Fibroblast of pulmonary artery (primary cell): ENCODE data around the gene GDF15.
"Not testable (repeated sequence)": the region's sequence is repeated elsewhere in the genome, so short reads cannot be mapped to it uniquely, and the experiment has no call there.

ENCODE experiments used
- DNase-seq: peaks from one replicate; pipeline ENCODE4 v3.0.0-alpha.2; 2010; ENCODE audit warnings: low read depth
- H3K4me3 ChIP-seq: replicated peaks from 2 replicates; pipeline ENCODE4 v1.5.1; 2011; ENCODE audit warnings: low read depth, mild to moderate bottlenecking, control low read depth, low read length, moderate library complexity
- TF ChIP-seq, protein P1 (sequence below): IDR thresholded peaks from 2 replicates; pipeline ENCODE4 v1.5.1; 2011; ENCODE audit warnings: mild to moderate bottlenecking, control low read depth, low read length, inconsistent platforms; ENCODE audit errors: missing control alignments

GDF15 gene

GRCh38 chr19:18392926-18393325 is 7.0 kb downstream of the GDF15 start:
- H3K4me3 ChIP-seq: no peak overlapping the region
- DNase-seq: no peak
- TF ChIP-seq, protein P1, sequence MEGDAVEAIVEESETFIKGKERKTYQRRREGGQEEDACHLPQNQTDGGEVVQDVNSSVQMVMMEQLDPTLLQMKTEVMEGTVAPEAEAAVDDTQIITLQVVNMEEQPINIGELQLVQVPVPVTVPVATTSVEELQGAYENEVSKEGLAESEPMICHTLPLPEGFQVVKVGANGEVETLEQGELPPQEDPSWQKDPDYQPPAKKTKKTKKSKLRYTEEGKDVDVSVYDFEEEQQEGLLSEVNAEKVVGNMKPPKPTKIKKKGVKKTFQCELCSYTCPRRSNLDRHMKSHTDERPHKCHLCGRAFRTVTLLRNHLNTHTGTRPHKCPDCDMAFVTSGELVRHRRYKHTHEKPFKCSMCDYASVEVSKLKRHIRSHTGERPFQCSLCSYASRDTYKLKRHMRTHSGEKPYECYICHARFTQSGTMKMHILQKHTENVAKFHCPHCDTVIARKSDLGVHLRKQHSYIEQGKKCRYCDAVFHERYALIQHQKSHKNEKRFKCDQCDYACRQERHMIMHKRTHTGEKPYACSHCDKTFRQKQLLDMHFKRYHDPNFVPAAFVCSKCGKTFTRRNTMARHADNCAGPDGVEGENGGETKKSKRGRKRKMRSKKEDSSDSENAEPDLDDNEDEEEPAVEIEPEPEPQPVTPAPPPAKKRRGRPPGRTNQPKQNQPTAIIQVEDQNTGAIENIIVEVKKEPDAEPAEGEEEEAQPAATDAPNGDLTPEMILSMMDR: no peak

DNA sequence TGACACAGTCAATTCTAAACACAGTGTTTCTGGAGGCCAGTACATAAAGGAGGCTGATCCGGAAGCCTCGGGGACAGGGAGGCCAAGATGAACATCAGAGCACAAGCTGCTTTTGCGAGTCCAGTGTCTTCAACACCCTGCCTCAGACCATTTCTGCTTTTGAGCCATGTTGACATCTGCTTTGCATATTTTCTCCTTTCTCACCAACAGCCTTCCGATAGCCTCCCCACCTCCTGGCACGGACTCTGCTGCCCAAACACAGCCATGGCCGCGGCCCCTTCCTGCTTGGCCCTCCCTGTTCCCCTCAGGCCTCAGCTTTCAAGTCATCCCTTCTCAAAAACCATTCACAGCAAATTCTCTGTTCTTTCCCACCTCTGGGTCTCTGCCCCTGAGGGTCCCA is 7.9 kb downstream of the GDF15 start:
- no peak for DNase-seq
- no peak overlapping the region for H3K4me3 ChIP-seq
- TF ChIP-seq, protein P1: no peak

DNA sequence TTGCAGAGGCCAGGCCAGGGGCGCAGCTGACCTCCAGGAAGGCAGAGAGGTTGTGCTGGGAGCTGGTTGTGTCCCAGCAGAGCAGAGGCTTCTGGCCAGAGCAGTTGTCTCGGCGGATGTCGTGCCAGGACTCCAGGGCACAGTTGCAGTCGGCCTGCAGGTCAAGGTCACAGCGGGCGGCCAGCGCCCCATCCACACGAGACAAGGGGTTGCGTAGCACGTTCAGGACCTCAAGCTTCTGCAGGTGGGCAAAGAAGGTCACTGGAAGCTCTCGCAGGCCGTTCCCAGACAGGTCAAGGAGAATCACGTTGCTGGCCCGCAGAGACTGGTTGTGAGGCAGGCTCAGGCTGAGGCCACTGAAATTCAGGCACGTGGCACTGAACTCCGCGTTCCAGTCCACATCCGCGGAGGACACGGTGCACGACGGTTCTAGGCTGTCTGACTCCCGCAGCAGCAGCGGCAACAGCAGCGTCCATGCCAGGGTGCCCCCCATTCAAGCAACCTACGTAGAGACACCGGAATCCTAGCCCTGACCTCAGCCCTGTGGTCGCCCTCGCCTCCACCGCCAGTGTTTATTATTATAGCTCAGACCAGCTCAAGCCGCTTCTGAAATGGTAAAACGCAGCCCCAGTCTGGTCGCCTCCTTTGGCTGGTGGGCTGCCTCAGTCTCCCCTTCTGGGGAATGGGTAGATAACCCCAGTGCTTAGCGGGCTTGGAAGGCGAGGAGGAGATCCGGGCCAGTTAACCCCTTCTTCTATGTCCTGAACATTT is 10.7 kb downstream of the GDF15 start:
- no peak for DNase-seq
- TF ChIP-seq, protein P1: no peak
- no peak overlapping the region for H3K4me3 ChIP-seq

DNA sequence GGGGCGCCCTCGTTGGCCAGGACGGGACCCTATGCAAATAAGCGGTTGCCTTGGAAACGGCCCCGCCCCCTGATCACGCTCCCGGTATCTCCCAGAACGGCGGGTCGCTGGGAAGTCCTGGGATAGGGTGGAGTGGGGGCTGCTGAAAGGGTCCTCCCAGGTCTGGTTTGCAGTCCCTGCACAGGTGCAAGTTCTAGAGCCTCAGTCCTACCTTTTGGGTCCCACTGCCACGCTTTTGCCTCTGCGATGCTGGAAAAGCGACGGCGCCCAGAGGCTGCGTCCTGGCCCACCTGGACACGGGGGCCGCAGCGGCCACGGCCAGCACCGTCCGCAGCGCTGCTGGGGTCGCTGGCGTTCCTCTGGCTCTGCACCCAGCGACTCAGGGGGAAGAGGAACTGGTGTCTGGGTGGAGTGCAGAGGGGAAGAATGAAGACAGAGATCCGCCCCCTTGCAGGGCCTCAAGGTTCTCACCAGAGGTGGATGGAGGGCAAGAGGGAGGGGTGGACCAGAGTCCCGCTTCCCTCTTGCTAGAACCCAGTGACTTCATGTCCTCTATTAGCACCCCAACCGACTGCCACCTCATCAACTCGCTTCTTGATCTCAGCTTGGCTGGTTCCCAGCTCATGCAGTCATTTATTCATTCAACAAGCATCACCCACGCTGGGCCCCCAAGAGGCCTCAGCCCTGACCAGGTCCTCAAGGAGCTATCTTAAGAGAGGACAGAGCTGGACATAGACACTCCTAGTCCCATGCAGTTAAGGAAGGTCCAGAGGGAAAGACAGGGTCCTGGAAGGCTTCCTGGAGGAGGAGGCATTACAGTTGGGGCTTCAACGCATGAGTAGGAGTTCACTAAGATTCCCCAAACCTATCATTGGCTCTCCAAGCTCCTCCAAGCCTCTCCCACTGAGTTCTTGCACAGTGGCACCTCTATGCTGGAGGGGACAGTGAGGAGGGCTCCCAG is 11.6 kb downstream of the GDF15 start, which contains the start of gene LRRC25:
Gene LRRC25, minus strand, starts transcription at position 381 of the 961 bp plus-strand sequence. CDS start 659 bp downstream, outside the sequence.
- TF ChIP-seq, protein P1: no peak
- H3K4me3 ChIP-seq: no peak within 1 kb of the TSS
- DNase-seq: no peak

GRCh38 chr19:18399008-18399407 is 13.1 kb downstream of the GDF15 start:
- no peak overlapping the region for H3K4me3 ChIP-seq
- no peak for DNase-seq
- TF ChIP-seq, protein P1: no peak

- peak; percentile 71 for DNase-seq
- H3K4me3 ChIP-seq: no peak overlapping the region
- TF ChIP-seq, protein P1: peak; percentile 53
These were observed 15.7 kb downstream of the GDF15 start for GRCh38 chr19:18401580-18402112.

- not testable (repeated sequence) for H3K4me3 ChIP-seq
These were observed 16.7 kb downstream of the GDF15 start for GRCh38 chr19:18402455-18403248.

DNA sequence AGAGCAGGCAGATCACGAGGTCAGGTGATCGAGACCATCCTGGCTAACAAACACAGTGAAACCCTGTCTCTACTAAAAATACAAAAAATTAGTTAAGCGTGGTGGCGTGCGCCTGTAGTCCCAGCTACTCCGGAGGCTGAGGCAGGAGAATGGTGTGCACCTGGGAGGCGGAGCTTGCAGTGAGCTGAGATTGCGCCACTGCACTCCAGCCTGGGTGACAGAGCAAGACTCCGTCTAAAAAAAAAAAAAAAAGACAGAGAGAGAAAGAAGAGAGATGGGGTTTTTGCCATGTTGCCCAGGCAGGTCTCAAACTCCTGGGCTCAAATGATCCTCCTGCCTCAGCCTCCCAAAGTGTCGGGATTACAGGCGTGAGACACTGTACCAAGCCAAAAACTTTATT is 19.8 kb downstream of the GDF15 start:
- DNase-seq, H3K4me3 ChIP-seq: not testable (repeated sequence)

More at GRCh38 chr19:18402455-18403248, 16.7 kb downstream of the GDF15 start:
- DNase-seq: not testable (repeated sequence)
